A549 (cell line): ENCODE data around the gene RASA4.
"Not testable (repeated sequence)": the region's sequence is repeated elsewhere in the genome, so short reads cannot be mapped to it uniquely, and the experiment has no call there.

Source experiments
- CTCF ChIP-seq: fragments of >200 bp; sonication (Bioruptor Twin); formaldehyde crosslinking; IDR thresholded peaks from 3 replicates; pipeline ENCODE4 v1.5.1; 2016
- EHMT2 ChIP-seq: fragments of 200-600 bp; sonication (generic); IDR thresholded peaks from 2 replicates; pipeline ENCODE4 v1.6.1; 2016; ENCODE audit warnings: antibody characterized with exemption, low read depth, mild to moderate bottlenecking, moderate library complexity
- EP300 ChIP-seq, 2 experiments: fragments of >200 bp; sonication (Bioruptor Twin); formaldehyde crosslinking; IDR thresholded peaks; 2 replicates in 1 of 2; 3 replicates in 1 of 2; pipeline ENCODE4 v1.6.1; 2016 to 2017
- PBX3 ChIP-seq: IDR thresholded peaks from 2 replicates; pipeline ENCODE4 v1.6.1; 2012
- POLR2A ChIP-seq: IDR thresholded peaks from 2 replicates; pipeline ENCODE4 v1.6.1; 2012; ENCODE audit warnings: mild to moderate bottlenecking, low read length
- RARB ChIP-seq: fragments of 250-450 bp; sonication (Bioruptor Pico); IDR thresholded peaks from 2 replicates; pipeline ENCODE4 v1.8.0; 2021; ENCODE audit warnings: mild to moderate bottlenecking, moderate library complexity
- REST ChIP-seq: fragments of 200-600 bp; sonication (generic); IDR thresholded peaks from 2 replicates; pipeline ENCODE4 v1.6.1; 2016; ENCODE audit warnings: antibody characterized with exemption, mild to moderate bottlenecking, moderate library complexity

GRCh38 chr7:102540604-102541003 is 76.0 kb downstream of the RASA4 start:
- TF ChIP-seq PBX3; CTCF; EHMT2; RARB (CRISPR knock-in tag); REST; EP300 (IDR thresholded peaks at IDR 0.05); POLR2A: not testable (repeated sequence)
